Gastroesophageal sphincter (tissue), 3 donors: Measurements from ENCODE around the gene ACSS1.

Experiments
- CTCF ChIP-seq, 4 experiments: fragments of 200-600 bp in 2 of 4; fragments of 450-650 bp in 2 of 4; sonication (generic) in 1 of 4; IDR thresholded peaks; one replicate each; pipeline ENCODE4 v1.5.1; 2017 to 2019; ENCODE audit warnings: antibody characterized with exemption in 4 of 4, mild to moderate bottlenecking in 2 of 4, moderate library complexity in 2 of 4
- EP300 ChIP-seq: sonication (generic); formaldehyde crosslinking; IDR thresholded peaks from one replicate; pipeline ENCODE4 v1.6.1; 2017; ENCODE audit warnings: antibody characterized with exemption, mild to moderate bottlenecking
- POLR2A ChIP-seq, 2 donors: fragments of 450-650 bp; IDR thresholded peaks; one replicate each; pipeline ENCODE4 v1.6.1; 2017; ENCODE audit warnings: antibody characterized with exemption in 2 of 2, mild to moderate bottlenecking in 2 of 2, moderate library complexity in 1 of 2
- POLR2AphosphoS5 ChIP-seq: sonication (generic); formaldehyde crosslinking; IDR thresholded peaks from one replicate; pipeline ENCODE4 v1.6.1; 2017; ENCODE audit warnings: antibody characterized with exemption

DNA sequence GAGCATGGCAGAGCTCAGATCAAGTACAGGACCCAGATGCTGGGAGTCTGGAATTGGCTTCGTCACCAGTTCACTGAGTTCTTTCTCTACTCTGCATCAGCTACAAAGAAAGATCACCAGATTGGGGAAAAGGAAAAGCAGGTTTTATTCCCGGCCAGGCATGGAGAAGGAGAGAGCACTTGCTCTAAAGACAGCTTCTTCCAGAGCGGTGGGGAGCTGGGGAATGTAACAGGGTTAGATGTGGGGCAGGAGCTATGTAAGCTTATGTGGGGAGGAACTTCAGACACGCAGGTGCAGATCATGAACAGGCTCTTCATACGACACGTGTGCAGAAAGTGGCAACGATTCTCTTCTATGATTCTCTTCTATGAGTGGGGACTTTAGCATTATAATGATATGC lies 4.9 kb upstream of the ACSS1 start:
- TF ChIP-seq CTCF (IDR thresholded peaks at IDR 0.05) (no peak), POLR2A (IDR thresholded peaks at IDR 0.05) (no peak), POLR2AphosphoS5 (no peak), EP300 (no peak)
